CD4-positive, alpha-beta T cell (primary cell): Measurements from ENCODE around the gene PRAMEF11. TPM values are rescaled to one million over a fixed set of nuclear protein-coding genes. Genes with fewer than 3 reads are reported as not detected.
"Not testable (repeated sequence)": the region's sequence is repeated elsewhere in the genome, so short reads cannot be mapped to it uniquely, and the experiment has no call there.

ENCODE experiments used
- ATAC-seq: fragments of 200-7000 bp; cut with Tn5 transposase; one replicate; pipeline ENCODE4 v1.10.0; 2022; ENCODE audit warnings: mild to moderate bottlenecking; ENCODE audit not compliant: poor library complexity
- CTCF ChIA-PET: fragments of 350-600 bp; sonication (Branson Sonifier 250); formaldehyde crosslinking; loops from one replicate; lab custom pipeline; 2021; ENCODE audit warnings: antibody characterized with exemption, inconsistent platforms; lab: Charles Lee
- POLR2A ChIA-PET: fragments of 350-600 bp; sonication (Branson Sonifier 250); formaldehyde crosslinking; loops from one replicate; lab custom pipeline; 2021; ENCODE audit warnings: antibody characterized with exemption, inconsistent platforms; lab: Charles Lee
- DNase-seq, 14 experiments: peaks; one replicate each; pipeline ENCODE4 v3.0.0-alpha.2; 2013 to 2020; ENCODE audit warnings: mixed read lengths in 2 of 14
- H3K27ac ChIP-seq, 2 donors: one replicate each; pipeline versions ENCODE4 v1.5.1 to v1.7.0; 2013; ENCODE audit warnings: low read length in 2 of 2, low read depth in 1 of 2, mild to moderate bottlenecking in 1 of 2
- H3K27me3 ChIP-seq, 2 experiments: 1 replicate in 1 of 2; 2 replicates in 1 of 2; pipeline versions ENCODE4 v1.6.1 to v1.7.0; 2013; ENCODE audit warnings: low read length in 2 of 2, control low read depth in 1 of 2, mild to moderate bottlenecking in 1 of 2, moderate library complexity in 1 of 2; ENCODE audit not compliant: insufficient read depth in 2 of 2, control insufficient read depth in 1 of 2
- H3K36me3 ChIP-seq: one replicate; pipeline ENCODE4 v1.6.1; 2013; ENCODE audit warnings: low read length, control low read depth; ENCODE audit not compliant: insufficient read depth
- H3K4me1 ChIP-seq: one replicate; pipeline ENCODE4 v1.6.1; 2013; ENCODE audit warnings: low read length, control low read depth; ENCODE audit not compliant: insufficient read depth
- H3K4me3 ChIP-seq: one replicate; pipeline ENCODE4 v1.5.1; 2013; ENCODE audit warnings: mild to moderate bottlenecking, low read length, moderate library complexity
- H3K9me3 ChIP-seq, 2 experiments: 1 replicate in 1 of 2; 2 replicates in 1 of 2; pipeline versions ENCODE4 v1.6.1 to v1.7.0; 2013; ENCODE audit warnings: low read length in 2 of 2, mild to moderate bottlenecking in 2 of 2, control low read depth in 1 of 2, moderate library complexity in 1 of 2; ENCODE audit not compliant: control insufficient read depth in 1 of 2, insufficient read depth in 1 of 2
- H3K27ac Mint-ChIP-seq: one replicate; pipeline ENCODE4 v1.8.0; 2020; ENCODE audit warnings: mixed read lengths
- H3K27me3 Mint-ChIP-seq: one replicate; pipeline ENCODE4 v1.8.0; 2021; ENCODE audit warnings: mixed read lengths
- H3K36me3 Mint-ChIP-seq: one replicate; pipeline ENCODE4 v1.8.0; 2021; ENCODE audit warnings: low read depth, mixed read lengths
- H3K4me1 Mint-ChIP-seq: one replicate; pipeline ENCODE4 v1.8.0; 2021; ENCODE audit warnings: low read depth, mixed read lengths
- H3K4me3 Mint-ChIP-seq: one replicate; pipeline ENCODE4 v1.8.0; 2020; ENCODE audit warnings: mild to moderate bottlenecking, mixed read lengths
- H3K9me3 Mint-ChIP-seq: one replicate; pipeline ENCODE4 v1.8.0; 2020; ENCODE audit warnings: mixed read lengths
- CTCF ChIP-seq: fragments of 200-600 bp; IDR thresholded peaks from one replicate; pipeline ENCODE4 v1.8.0; 2022; ENCODE audit warnings: antibody characterized with exemption, mild to moderate bottlenecking
- intact Hi-C, 2 experiments: fragments of 100-400 bp; cut with DNase I in 1 of 2; cut with micrococcal nuclease in 1 of 2; formaldehyde crosslinking; loops; one replicate each; pipeline versions ENCODE4 v1.15.1 to v1.9.0; 2023 to 2025; cut with DNase I, micrococcal nuclease
- total RNA-seq, 174 experiments: library from RNA in 2 of 174; stranded (reverse) in 2 of 174; gene quantifications; one replicate each; pipeline ENCODE4 v1.2.3 and lab custom pipeline; 2021 to 2026

Gene PRAMEF11
- total RNA-seq, 2 experiments from 2014 or later: not detected

GRCh38 chr1:12809933-12810332 is 21.3 kb downstream of the PRAMEF11 start:
- Mint-ChIP-seq H3K4me3 (no peak overlapping the region), H3K27ac (no peak overlapping the region), H3K36me3 (no peaks in the 10 kb centered on the region), H3K9me3 (peaks cover 4% of the 10 kb centered on the region), H3K4me1 (no peaks in the 10 kb centered on the region), H3K27me3 (peaks cover 38% of the 10 kb centered on the region)
- ATAC-seq (no peak), DNase-seq (no peak)
- TF ChIP-seq CTCF: no peak
- Histone ChIP-seq H3K4me3 (no peak overlapping the region), H3K27me3 (peaks cover 2 to 10% of the 10 kb centered on the region in 2 experiments), H3K4me1 (no peaks in the 10 kb centered on the region), H3K27ac (no peak overlapping the region), H3K36me3 (no peaks in the 10 kb centered on the region), H3K9me3 (peaks cover 0 to 5% of the 10 kb centered on the region in 2 experiments)
- ChIA-PET POLR2A (no interaction called here), CTCF (no interaction called here)
- intact Hi-C loops: no loop called here

- H3K4me1 ChIP-seq: no peaks in the 10 kb centered on the region
- H3K27ac ChIP-seq: no peak overlapping the region
- ATAC-seq (no peak), DNase-seq (no peak)
- no peak overlapping the region for H3K4me3 Mint-ChIP-seq
- H3K4me1 Mint-ChIP-seq: no peaks in the 10 kb centered on the region
- no peaks in the 10 kb centered on the region for H3K27me3 ChIP-seq
- no peaks in the 10 kb centered on the region for H3K36me3 ChIP-seq
- peaks cover 14% of the 10 kb centered on the region for H3K27me3 Mint-ChIP-seq
- H3K36me3 Mint-ChIP-seq: no peaks in the 10 kb centered on the region
- no peak for TF ChIP-seq CTCF
- H3K27ac Mint-ChIP-seq: no peak overlapping the region
- H3K9me3 ChIP-seq: no peaks in the 10 kb centered on the region
- H3K4me3 ChIP-seq: no peak overlapping the region
- H3K9me3 Mint-ChIP-seq: peaks cover 5% of the 10 kb centered on the region
- intact Hi-C loops: no loop called here
- ChIA-PET CTCF (no interaction called here), POLR2A (no interaction called here)
Measured at GRCh38 chr1:12799730-12800129, 31.5 kb downstream of the PRAMEF11 start.

- Histone ChIP-seq H3K27ac (no peak overlapping the region), H3K27me3 (no peaks in the 10 kb centered on the region), H3K4me1 (no peaks in the 10 kb centered on the region), H3K36me3 (no peaks in the 10 kb centered on the region), H3K4me3 (no peak overlapping the region), H3K9me3 (no peaks in the 10 kb centered on the region)
- Mint-ChIP-seq H3K4me3 (no peak overlapping the region), H3K27ac (no peak overlapping the region), H3K36me3 (no peaks in the 10 kb centered on the region), H3K27me3 (peaks cover 10% of the 10 kb centered on the region), H3K4me1 (no peaks in the 10 kb centered on the region), H3K9me3 (no peaks in the 10 kb centered on the region)
- no peak for TF ChIP-seq CTCF
- no peak for DNase-seq
- ChIA-PET POLR2A (no interaction called here), CTCF (no interaction called here)
- no peak for ATAC-seq
- intact Hi-C loops: no loop called here
Measured at GRCh38 chr1:12798911-12799310, 32.3 kb downstream of the PRAMEF11 start.

- H3K27me3 ChIP-seq, H3K9me3 Mint-ChIP-seq, H3K4me1 Mint-ChIP-seq, H3K4me1 ChIP-seq, H3K4me3 Mint-ChIP-seq, H3K27ac ChIP-seq, CTCF ChIA-PET, intact Hi-C loops, H3K9me3 ChIP-seq, H3K4me3 ChIP-seq, H3K27ac Mint-ChIP-seq, DNase-seq, H3K36me3 Mint-ChIP-seq, H3K36me3 ChIP-seq, POLR2A ChIA-PET, H3K27me3 Mint-ChIP-seq, ATAC-seq: not testable (repeated sequence)
Measured at GRCh38 chr1:12791097-12791496, 40.1 kb downstream of the PRAMEF11 start, which contains the start of gene PRAMEF1. Gene PRAMEF1 (plus strand): TSS chr1:12791397. CDS start chr1:12793228, 1,831 bp downstream.

GRCh38 chr1:12784729-12785128 is 46.5 kb downstream of the PRAMEF11 start:
- H3K36me3 Mint-ChIP-seq, POLR2A ChIA-PET, H3K4me3 Mint-ChIP-seq, H3K36me3 ChIP-seq, H3K4me3 ChIP-seq, H3K4me1 ChIP-seq, H3K27me3 Mint-ChIP-seq, H3K27me3 ChIP-seq, CTCF ChIA-PET, DNase-seq, ATAC-seq, H3K27ac Mint-ChIP-seq, intact Hi-C loops, H3K4me1 Mint-ChIP-seq, H3K27ac ChIP-seq: not testable (repeated sequence)
- peaks cover 16 to 29% of the 10 kb centered on the region in 2 experiments for H3K9me3 ChIP-seq
- H3K9me3 Mint-ChIP-seq: peaks cover 11% of the 10 kb centered on the region
